PC-3 (cell line): ENCODE measurements around the gene TGFB2. TPM values are rescaled to one million over a fixed set of nuclear protein-coding genes. Genes with fewer than 3 reads are reported as not detected.

Experiments
- ATAC-seq: fragments of 200-7000 bp; cut with Tn5 transposase; 2 replicates; pipeline ENCODE4 v1.9.1; 2020; ENCODE audit warnings: mild to moderate bottlenecking, moderate library complexity
- BruUV-seq: library from RNA; stranded (reverse); fragments of 400-500 nt; replicated peaks from 2 replicates; lab custom pipeline; 2021; lab: Mats Ljungman, UMichigan
- CTCF ChIA-PET: fragments of 300-600 bp; sonication (Branson Sonifier 250); formaldehyde crosslinking; loops from one replicate; lab custom pipeline; 2022; ENCODE audit warnings: antibody characterized with exemption; lab: Charles Lee
- POLR2A ChIA-PET: fragments of 300-600 bp; sonication (Branson Sonifier 250); formaldehyde crosslinking; loops from one replicate; lab custom pipeline; 2022; ENCODE audit warnings: antibody characterized with exemption; ENCODE audit not compliant: unreplicated experiment; lab: Charles Lee
- DNase-seq: peaks from one replicate; pipeline ENCODE4 v3.0.0-alpha.2; 2015
- H2AFZ ChIP-seq: fragments of 300-600 bp; sonication (generic); 2 replicates; pipeline ENCODE4 v1.6.0; 2016; ENCODE audit warnings: antibody characterized with exemption, low read length
- H3F3A ChIP-seq: fragments of 300-600 bp; sonication (generic); one replicate; pipeline ENCODE4 v1.6.0; 2017; ENCODE audit warnings: antibody characterized with exemption, low read length, control low read depth, mild to moderate bottlenecking; ENCODE audit not compliant: unreplicated experiment
- H3K27ac ChIP-seq: fragments of 300-600 bp; sonication (generic); 2 replicates; pipeline ENCODE4 v1.5.1; 2016; ENCODE audit warnings: mild to moderate bottlenecking, low read length
- H3K27me3 ChIP-seq: fragments of 300-600 bp; sonication (generic); 2 replicates; pipeline ENCODE4 v1.6.1; 2016; ENCODE audit warnings: low read length, mixed read lengths
- H3K36me3 ChIP-seq: fragments of 300-600 bp; sonication (generic); 2 replicates; pipeline ENCODE4 v1.6.1; 2016; ENCODE audit warnings: low read depth, mixed run types, low read length, mixed read lengths
- H3K4me1 ChIP-seq: fragments of 300-600 bp; sonication (generic); 2 replicates; pipeline ENCODE4 v1.5.1; 2016; ENCODE audit warnings: low read length; ENCODE audit not compliant: insufficient read depth
- H3K4me2 ChIP-seq: fragments of 300-600 bp; sonication (generic); 2 replicates; pipeline ENCODE4 v1.6.0; 2016; ENCODE audit warnings: low read length
- H3K4me3 ChIP-seq: fragments of 300-600 bp; sonication (generic); 2 replicates; pipeline ENCODE4 v1.5.1; 2016; ENCODE audit warnings: mild to moderate bottlenecking, low read length, mixed read lengths
- H3K79me2 ChIP-seq: fragments of 300-600 bp; sonication (generic); 2 replicates; pipeline ENCODE4 v1.6.1; 2017; ENCODE audit warnings: low read length, mixed read lengths
- H3K9ac ChIP-seq: fragments of 300-600 bp; sonication (generic); 2 replicates; pipeline ENCODE4 v1.6.0; 2016; ENCODE audit warnings: mild to moderate bottlenecking, low read length
- H3K9me2 ChIP-seq: fragments of 300-600 bp; sonication (generic); replicated peaks from 2 replicates; pipeline ENCODE4 v1.6.1; 2016; ENCODE audit warnings: mixed run types, low read length, mixed read lengths
- H3K9me3 ChIP-seq: fragments of 300-600 bp; sonication (generic); 2 replicates; pipeline ENCODE4 v1.6.1; 2016; ENCODE audit warnings: low read length, mixed read lengths
- H4K20me1 ChIP-seq: fragments of 300-600 bp; sonication (generic); 2 replicates; pipeline ENCODE4 v1.6.1; 2016; ENCODE audit warnings: low read length, mixed read lengths
- CTCF ChIP-seq: fragments of 300-600 bp; sonication (generic); conservative IDR thresholded peaks from 2 replicates; pipeline ENCODE4 v1.5.1; 2017; ENCODE audit warnings: antibody characterized with exemption, low read depth, mild to moderate bottlenecking, low read length
- EZH2 ChIP-seq: fragments of 300-600 bp; sonication (generic); IDR thresholded peaks from one replicate; pipeline ENCODE4 v1.6.1; 2017; ENCODE audit warnings: antibody characterized with exemption, mild to moderate bottlenecking, low read length; ENCODE audit not compliant: unreplicated experiment
- EZH2phosphoT487 ChIP-seq: fragments of 300-600 bp; sonication (generic); IDR thresholded peaks from 2 replicates; pipeline ENCODE4 v1.6.1; 2018; ENCODE audit warnings: mild to moderate bottlenecking, antibody characterized with exemption, low read length, borderline replicate concordance
- intact Hi-C: fragments of 100-400 bp; cut with micrococcal nuclease; formaldehyde crosslinking; loops from 2 replicates; pipeline ENCODE4 v1.9.0; 2023
- total RNA-seq: library from RNA; depleted of rRNA; stranded (reverse); fragments of >200 nt; gene quantifications from 2 replicates; pipeline ENCODE4 v1.2.3, GENCODE V29; 2014

TGFB2 gene
- total RNA-seq, 1 experiment from 2014 or later = 50.3 TPM

- H3F3A ChIP-seq = no peaks in the 10 kb centered on the region
- POLR2A ChIA-PET = no interaction called here
- TF ChIP-seq EZH2 (no peak), CTCF (no peak), EZH2phosphoT487 (no peak)
- no peak for DNase-seq
- peaks cover 14% of the 10 kb centered on the region for H4K20me1 ChIP-seq
- no TSS peak for BruUV-seq
- H3K36me3 ChIP-seq = peaks cover 26% of the 10 kb centered on the region
- CTCF ChIA-PET = no interaction called here
- no peaks in the 10 kb centered on the region for H3K9me3 ChIP-seq
- no peak overlapping the region for H3K27ac ChIP-seq
- no peak for ATAC-seq
- intact Hi-C loops = no loop called here
- H3K4me3 ChIP-seq = no peak overlapping the region
- H2AFZ ChIP-seq = no peak overlapping the region
- no peaks in the 10 kb centered on the region for H3K9me2 ChIP-seq
- H3K27me3 ChIP-seq = no peaks in the 10 kb centered on the region
- H3K9ac ChIP-seq = no peak overlapping the region
- H3K79me2 ChIP-seq = peaks cover 98% of the 10 kb centered on the region
- peaks cover 13% of the 10 kb centered on the region; the same call in 1 of the 2 replicates for H3K4me1 ChIP-seq
- no peak overlapping the region for H3K4me2 ChIP-seq
These were observed 47.7 kb upstream of the TGFB2 start for GRCh38 chr1:218297461-218297860.

- DNase-seq (peak; percentile 30), ATAC-seq (no peak; the same call in 1 of the 2 replicates)
- TF ChIP-seq CTCF (no peak), EZH2phosphoT487 (no peak), EZH2 (no peak)
- no peak overlapping the region for H3K9ac ChIP-seq
- ChIA-PET POLR2A (no interaction called here), CTCF (no interaction called here)
- H3K9me2 ChIP-seq = no peaks in the 10 kb centered on the region
- no peak overlapping the region for H3K4me3 ChIP-seq
- H3K36me3 ChIP-seq = peaks cover 30% of the 10 kb centered on the region
- H2AFZ ChIP-seq = no peak overlapping the region
- H3K27me3 ChIP-seq = no peaks in the 10 kb centered on the region
- no peaks in the 10 kb centered on the region for H3F3A ChIP-seq
- BruUV-seq = no TSS peak
- intact Hi-C loops = no loop called here
- H3K4me1 ChIP-seq = peaks cover 13% of the 10 kb centered on the region; the same call in 1 of the 2 replicates
- H3K27ac ChIP-seq = no peak overlapping the region
- no peaks in the 10 kb centered on the region for H3K9me3 ChIP-seq
- peaks cover 98% of the 10 kb centered on the region for H3K79me2 ChIP-seq
- H3K4me2 ChIP-seq = no peak overlapping the region
- peaks cover 13% of the 10 kb centered on the region for H4K20me1 ChIP-seq
These were observed 47.3 kb upstream of the TGFB2 start for GRCh38 chr1:218297867-218298266.

- no peak overlapping the region for H3K4me2 ChIP-seq
- peaks cover 13% of the 10 kb centered on the region for H4K20me1 ChIP-seq
- no peak for TF ChIP-seq CTCF
- no peak for TF ChIP-seq EZH2phosphoT487
- no peak for TF ChIP-seq EZH2
- ATAC-seq (no peak), DNase-seq (no peak)
- no peak overlapping the region for H3K9ac ChIP-seq
- no peak overlapping the region for H2AFZ ChIP-seq
- no peaks in the 10 kb centered on the region for H3K9me2 ChIP-seq
- no TSS peak for BruUV-seq
- H3K9me3 ChIP-seq = no peaks in the 10 kb centered on the region
- H3F3A ChIP-seq = no peaks in the 10 kb centered on the region
- intact Hi-C loops = no loop called here
- H3K4me3 ChIP-seq = no peak overlapping the region
- CTCF ChIA-PET = interaction anchor here (1.4 kb wide), 1 partner anchor 768 kb away, joined by 4 read pairs; no protein-coding TSS in a partner anchor
- peaks cover 35% of the 10 kb centered on the region for H3K36me3 ChIP-seq
- H3K27ac ChIP-seq = no peak overlapping the region
- peaks cover 97% of the 10 kb centered on the region for H3K79me2 ChIP-seq
- no peaks in the 10 kb centered on the region for H3K27me3 ChIP-seq
- POLR2A ChIA-PET = no interaction called here
- peaks cover 13% of the 10 kb centered on the region; the same call in 1 of the 2 replicates for H3K4me1 ChIP-seq
These were observed 46.7 kb upstream of the TGFB2 start for GRCh38 chr1:218298398-218298797.
